ENCODE results near the gene MLLT1. TPM values are rescaled to one million over a fixed set of nuclear protein-coding genes. Genes with fewer than 3 reads are reported as not detected.

MLLT1 gene
- total and polyA plus RNA-seq, 2 donors (not counting 1 experiment from before 2014, with no cell fraction given), result 6.4 to 13.7 TPM

GRCh38 chr19:6227936-6228325 lies 51.8 kb downstream of the MLLT1 start:
- Histone ChIP-seq H3K4me2 (ENCODE audit: extremely low read depth, insufficient read depth, low read length) (no peak overlapping the region), H3K79me2 (ENCODE audit: control insufficient read depth, insufficient read depth, low read length) (peaks cover 23% of the 10 kb centered on the region), H4K20me1 (ENCODE audit: control insufficient read depth, extremely low read depth, insufficient read depth, low read length) (no peaks in the 10 kb centered on the region)

GRCh38 chr19:6227156-6227935 lies 52.4 kb downstream of the MLLT1 start:
- TF ChIP-seq CTCF (conservative IDR thresholded peaks at IDR 0.05 in 1 of 2, IDR thresholded peaks at IDR 0.05 in 1 of 2; ENCODE audit: low read depth in 1 of 2, low read length in 2 of 2) (no peak), EZH2 (IDR thresholded peaks at IDR 0.05; ENCODE audit: low read length, missing control alignments) (no peak)
- no peak overlapping the region for H3K4me2 ChIP-seq (ENCODE audit: extremely low read depth, insufficient read depth, low read length)
- H3K79me2 ChIP-seq (ENCODE audit: control insufficient read depth, insufficient read depth, low read length), result peaks cover 22% of the 10 kb centered on the region
- peaks cover 19% of the 10 kb centered on the region for H3K36me3 ChIP-seq (ENCODE audit: control insufficient read depth, insufficient read depth, low read length)
- H2AFZ ChIP-seq (ENCODE audit: low read length), result no peak overlapping the region
- H3K27ac ChIP-seq (ENCODE audit: insufficient read depth, low read length), result no peak overlapping the region
- no peak overlapping the region for H3K9ac ChIP-seq (ENCODE audit: insufficient read depth, low read length)
- H3K9me3 ChIP-seq (ENCODE audit: control insufficient read depth, insufficient read depth, low read depth, low read length), result no peaks in the 10 kb centered on the region
- no peak overlapping the region for H3K4me3 ChIP-seq (replicated peaks in 1 of 4; ENCODE audit: control extremely low read depth in 1 of 4, insufficient read depth in 1 of 4, low read depth in 3 of 4, low read length in 4 of 4)
- H4K20me1 ChIP-seq (ENCODE audit: control insufficient read depth, extremely low read depth, insufficient read depth, low read length), result no peaks in the 10 kb centered on the region
- no peaks in the 10 kb centered on the region for H3K27me3 ChIP-seq (ENCODE audit: control insufficient read depth, insufficient read depth, low read length)
- peaks cover 4% of the 10 kb centered on the region for H3K4me1 ChIP-seq (ENCODE audit: control insufficient read depth, extremely low read depth, insufficient read depth, low read length)
- DNase-seq (ENCODE audit: low read depth in 2 of 2), result no peak

More at GRCh38 chr19:6227936-6228325, 51.8 kb downstream of the MLLT1 start:
- H3K4me1 ChIP-seq (ENCODE audit: control insufficient read depth, extremely low read depth, insufficient read depth, low read length), result peaks cover 8% of the 10 kb centered on the region
- no peak overlapping the region for H2AFZ ChIP-seq (ENCODE audit: low read length)
- no peak for DNase-seq (ENCODE audit: low read depth in 2 of 2)
- TF ChIP-seq CTCF (conservative IDR thresholded peaks at IDR 0.05 in 1 of 2, IDR thresholded peaks at IDR 0.05 in 1 of 2; ENCODE audit: low read depth in 1 of 2, low read length in 2 of 2) (no peak), EZH2 (IDR thresholded peaks at IDR 0.05; ENCODE audit: low read length, missing control alignments) (no peak)
- H3K4me3 ChIP-seq (replicated peaks in 1 of 4; ENCODE audit: control extremely low read depth in 1 of 4, insufficient read depth in 1 of 4, low read depth in 3 of 4, low read length in 4 of 4), result no peak overlapping the region
- H3K36me3 ChIP-seq (ENCODE audit: control insufficient read depth, insufficient read depth, low read length), result peaks cover 19% of the 10 kb centered on the region
- H3K27me3 ChIP-seq (ENCODE audit: control insufficient read depth, insufficient read depth, low read length), result no peaks in the 10 kb centered on the region
- H3K27ac ChIP-seq (ENCODE audit: insufficient read depth, low read length), result no peak overlapping the region
- H3K9ac ChIP-seq (ENCODE audit: insufficient read depth, low read length), result no peak overlapping the region
- no peaks in the 10 kb centered on the region for H3K9me3 ChIP-seq (ENCODE audit: control insufficient read depth, insufficient read depth, low read depth, low read length)

- H3K9me3 ChIP-seq (ENCODE audit: control insufficient read depth, insufficient read depth, low read depth, low read length), result no peaks in the 10 kb centered on the region
- peaks cover 20% of the 10 kb centered on the region for H3K36me3 ChIP-seq (ENCODE audit: control insufficient read depth, insufficient read depth, low read length)
- peaks cover 18% of the 10 kb centered on the region for H3K79me2 ChIP-seq (ENCODE audit: control insufficient read depth, insufficient read depth, low read length)
- no peak overlapping the region for H3K9ac ChIP-seq (ENCODE audit: insufficient read depth, low read length)
- no peaks in the 10 kb centered on the region for H4K20me1 ChIP-seq (ENCODE audit: control insufficient read depth, extremely low read depth, insufficient read depth, low read length)
- H3K27ac ChIP-seq (ENCODE audit: insufficient read depth, low read length), result no peak overlapping the region
- no peak overlapping the region for H3K4me2 ChIP-seq (ENCODE audit: extremely low read depth, insufficient read depth, low read length)
- no peaks in the 10 kb centered on the region for H3K27me3 ChIP-seq (ENCODE audit: control insufficient read depth, insufficient read depth, low read length)
- H3K4me3 ChIP-seq (replicated peaks in 1 of 4; ENCODE audit: control extremely low read depth in 1 of 4, insufficient read depth in 1 of 4, low read depth in 3 of 4, low read length in 4 of 4), result no peak overlapping the region
- no peak for DNase-seq (ENCODE audit: low read depth in 2 of 2)
- no peaks in the 10 kb centered on the region for H3K4me1 ChIP-seq (ENCODE audit: control insufficient read depth, extremely low read depth, insufficient read depth, low read length)
- TF ChIP-seq CTCF (conservative IDR thresholded peaks at IDR 0.05 in 1 of 2, IDR thresholded peaks at IDR 0.05 in 1 of 2; ENCODE audit: low read depth in 1 of 2, low read length in 2 of 2) (no peak), EZH2 (IDR thresholded peaks at IDR 0.05; ENCODE audit: low read length, missing control alignments) (no peak)
- H2AFZ ChIP-seq (ENCODE audit: low read length), result no peak overlapping the region
Measured at GRCh38 chr19:6226444-6227155, 53.2 kb downstream of the MLLT1 start.

Measured in fibroblast of lung (primary cell).